GM06990 (cell line): ENCODE measurements around the gene ASPSCR1.

Source experiments
- DNase-seq: peaks from one replicate; pipeline ENCODE4 v3.0.0-alpha.2; 2011; ENCODE audit not compliant: insufficient read length; ENCODE audit errors: extremely low read depth
- H3K27me3 ChIP-seq: replicated peaks from 2 replicates; pipeline ENCODE4 v1.6.0; 2011; ENCODE audit warnings: low read length; ENCODE audit not compliant: control insufficient read depth, insufficient read depth
- H3K36me3 ChIP-seq: 2 replicates; pipeline ENCODE4 v1.5.1; 2011; ENCODE audit warnings: low read length; ENCODE audit not compliant: control insufficient read depth, insufficient read depth
- H3K4me3 ChIP-seq: replicated peaks from 2 replicates; pipeline ENCODE4 v1.5.1; 2011; ENCODE audit warnings: low read depth, mild to moderate bottlenecking, control low read depth, low read length
- TF ChIP-seq, protein P1 (sequence below): IDR thresholded peaks from 2 replicates; pipeline ENCODE4 v1.5.1; 2011; ENCODE audit warnings: low read length, control low read depth, mild to moderate bottlenecking, inconsistent platforms; ENCODE audit not compliant: insufficient read depth, poor library complexity, severe bottlenecking

Gene ASPSCR1

GRCh38 chr17:82014432-82014831 lies 37.0 kb downstream of the ASPSCR1 start:
- H3K27me3 ChIP-seq = no peaks in the 10 kb centered on the region
- no peaks in the 10 kb centered on the region; the same call in none of the 2 replicates for H3K36me3 ChIP-seq
- H3K4me3 ChIP-seq = no peak overlapping the region
- DNase-seq = no peak
- TF ChIP-seq, protein P1, sequence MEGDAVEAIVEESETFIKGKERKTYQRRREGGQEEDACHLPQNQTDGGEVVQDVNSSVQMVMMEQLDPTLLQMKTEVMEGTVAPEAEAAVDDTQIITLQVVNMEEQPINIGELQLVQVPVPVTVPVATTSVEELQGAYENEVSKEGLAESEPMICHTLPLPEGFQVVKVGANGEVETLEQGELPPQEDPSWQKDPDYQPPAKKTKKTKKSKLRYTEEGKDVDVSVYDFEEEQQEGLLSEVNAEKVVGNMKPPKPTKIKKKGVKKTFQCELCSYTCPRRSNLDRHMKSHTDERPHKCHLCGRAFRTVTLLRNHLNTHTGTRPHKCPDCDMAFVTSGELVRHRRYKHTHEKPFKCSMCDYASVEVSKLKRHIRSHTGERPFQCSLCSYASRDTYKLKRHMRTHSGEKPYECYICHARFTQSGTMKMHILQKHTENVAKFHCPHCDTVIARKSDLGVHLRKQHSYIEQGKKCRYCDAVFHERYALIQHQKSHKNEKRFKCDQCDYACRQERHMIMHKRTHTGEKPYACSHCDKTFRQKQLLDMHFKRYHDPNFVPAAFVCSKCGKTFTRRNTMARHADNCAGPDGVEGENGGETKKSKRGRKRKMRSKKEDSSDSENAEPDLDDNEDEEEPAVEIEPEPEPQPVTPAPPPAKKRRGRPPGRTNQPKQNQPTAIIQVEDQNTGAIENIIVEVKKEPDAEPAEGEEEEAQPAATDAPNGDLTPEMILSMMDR = no peak

GRCh38 chr17:82014971-82015310 lies 37.5 kb downstream of the ASPSCR1 start:
- no peak overlapping the region for H3K4me3 ChIP-seq
- TF ChIP-seq, protein P1 = no peak

DNA sequence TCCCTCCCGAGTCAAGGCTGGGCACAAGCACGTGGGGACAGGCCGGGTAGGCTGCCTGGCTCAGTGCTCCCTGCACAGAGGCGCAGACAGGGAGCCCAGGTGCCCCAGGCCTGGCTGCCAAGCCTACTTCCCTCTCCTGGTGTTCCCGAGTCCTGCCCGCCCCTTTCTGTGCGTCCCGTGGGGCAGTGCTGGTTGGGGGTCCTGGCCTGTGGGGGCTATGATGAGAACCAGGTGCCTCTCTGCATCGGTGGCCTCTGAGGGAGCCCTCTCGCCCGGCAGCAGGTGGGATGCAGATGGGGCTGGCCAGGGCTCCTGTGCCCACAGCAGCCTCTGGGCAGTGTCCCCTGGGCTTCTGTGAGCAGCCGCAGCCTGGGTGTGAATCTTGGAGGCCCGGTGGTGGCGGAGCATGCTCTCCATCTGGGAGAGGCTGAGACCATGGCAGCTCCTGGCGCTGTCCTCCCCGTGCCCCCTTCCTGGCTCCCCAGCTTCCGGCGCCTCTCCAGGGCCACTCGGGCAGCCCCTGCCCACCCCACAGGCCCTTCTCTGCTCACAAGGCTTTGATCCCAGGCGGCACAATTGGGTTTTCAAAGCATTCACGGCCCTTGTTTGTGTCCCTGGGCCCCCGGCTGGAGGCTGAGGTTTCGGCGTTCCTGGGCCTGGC lies 38.0 kb downstream of the ASPSCR1 start:
- TF ChIP-seq, protein P1 = no peak
- no peak for DNase-seq
- Histone ChIP-seq H3K36me3 (no peaks in the 10 kb centered on the region; the same call in none of the 2 replicates), H3K27me3 (no peaks in the 10 kb centered on the region), H3K4me3 (no peak overlapping the region)

More at GRCh38 chr17:82014971-82015310, 37.5 kb downstream of the ASPSCR1 start:
- Histone ChIP-seq H3K36me3 (no peaks in the 10 kb centered on the region; the same call in none of the 2 replicates), H3K27me3 (no peaks in the 10 kb centered on the region)
- DNase-seq = no peak

DNA sequence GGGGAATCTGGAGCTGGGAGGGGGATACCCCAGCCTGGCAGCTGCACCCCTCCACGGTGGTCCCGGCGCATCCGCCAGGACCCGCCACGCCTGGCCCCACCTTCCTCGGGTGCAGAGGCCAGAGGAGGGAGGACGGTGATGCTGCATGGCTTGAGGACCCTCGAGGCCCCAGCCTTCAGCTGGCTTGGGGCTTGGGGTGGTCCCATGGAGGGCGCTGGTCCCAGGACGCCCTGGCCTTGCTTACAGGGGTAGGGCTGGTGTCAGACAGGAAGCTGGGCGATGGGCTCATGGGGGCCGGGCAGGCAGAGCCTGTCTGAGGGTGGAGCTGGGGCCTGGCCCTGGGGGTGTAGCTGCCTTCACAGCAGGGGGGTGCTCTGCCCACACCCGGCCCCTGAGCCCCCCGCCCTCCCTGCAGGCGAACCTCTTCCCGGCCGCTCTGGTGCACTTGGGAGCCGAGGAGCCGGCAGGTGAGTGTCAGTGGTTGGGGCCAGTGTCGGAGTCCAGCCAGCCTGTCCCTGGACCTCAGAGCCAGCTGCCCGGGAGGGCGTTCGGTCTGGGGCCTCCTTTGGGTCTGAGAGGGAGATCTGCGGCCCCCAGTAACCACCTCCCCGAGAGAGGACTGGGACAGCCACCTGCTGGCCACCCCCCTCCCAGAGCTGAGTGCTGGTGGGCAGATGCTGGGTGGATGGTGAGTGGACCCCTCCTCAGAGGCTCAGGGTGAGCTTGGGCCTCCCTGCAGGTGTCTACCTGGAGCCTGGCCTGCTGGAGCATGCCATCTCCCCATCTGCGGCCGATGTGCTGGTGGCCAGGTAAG lies 38.8 kb downstream of the ASPSCR1 start:
- TF ChIP-seq, protein P1 = no peak
- no peaks in the 10 kb centered on the region for H3K27me3 ChIP-seq
- no peaks in the 10 kb centered on the region; the same call in none of the 2 replicates for H3K36me3 ChIP-seq
- no peak for DNase-seq
- no peak overlapping the region for H3K4me3 ChIP-seq

- TF ChIP-seq, protein P1 = no peak
- Histone ChIP-seq H3K4me3 (no peak overlapping the region), H3K27me3 (no peaks in the 10 kb centered on the region), H3K36me3 (no peaks in the 10 kb centered on the region; the same call in none of the 2 replicates)
- no peak for DNase-seq
Observed at GRCh38 chr17:82016875-82017459, 39.5 kb downstream of the ASPSCR1 start.
